OCI-LY3 (cell line): ENCODE data around the gene PNISR.

Experiments used
- CTCF ChIP-seq: fragments of 200-600, 300-600 bp; sonication (generic); IDR thresholded peaks from 2 replicates; pipeline ENCODE4 v1.5.1; 2014; ENCODE audit warnings: antibody characterized with exemption, low read length, low read depth
- EZH2phosphoT487 ChIP-seq: fragments of 200-600 bp; shearing (Covaris generic); IDR thresholded peaks from 2 replicates; pipeline ENCODE4 v1.6.1; 2018; ENCODE audit warnings: antibody characterized with exemption, mixed run types, low read depth

GRCh38 chr6:99369533-99369932, 55.6 kb downstream of the PNISR start:
- TF ChIP-seq CTCF (no peak), EZH2phosphoT487 (no peak)
